Ovary (tissue), 9 donors: ENCODE data around the gene TUBGCP4. TPM values are rescaled to one million over a fixed set of nuclear protein-coding genes. Genes with fewer than 3 reads are reported as not detected.

Source experiments
- DNase-seq, 5 donors: peaks; one replicate each; pipeline ENCODE4 v3.0.0-alpha.2; 2019 to 2020
- H3K27ac ChIP-seq, 2 donors: fragments of 200-600 bp; one replicate each; pipeline versions ENCODE4 v1.5.1 to v1.8.0; 2019 to 2022
- H3K27me3 ChIP-seq: fragments of 200-600 bp; one replicate; pipeline ENCODE4 v1.8.0; 2022
- H3K36me3 ChIP-seq: fragments of 200-600 bp; sonication (generic); one replicate; pipeline ENCODE4 v1.5.1; 2019
- H3K4me1 ChIP-seq: one replicate; pipeline ENCODE4 v1.8.1; 2013; ENCODE audit warnings: mild to moderate bottlenecking, moderate library complexity; ENCODE audit not compliant: insufficient read depth
- H3K4me3 ChIP-seq: fragments of 200-600 bp; sonication (generic); one replicate; pipeline ENCODE4 v1.5.1; 2017
- H3K9me3 ChIP-seq, 2 donors: fragments of 200-600 bp in 1 of 2; sonication (generic) in 1 of 2; one replicate each; pipeline versions ENCODE4 v1.5.1 to v1.8.1; 2013 to 2019; ENCODE audit warnings: mild to moderate bottlenecking in 1 of 2, moderate library complexity in 1 of 2
- EP300 ChIP-seq: sonication (generic); formaldehyde crosslinking; IDR thresholded peaks from one replicate; pipeline ENCODE4 v1.6.1; 2017; ENCODE audit warnings: antibody characterized with exemption
- POLR2A ChIP-seq: fragments of 450-650 bp; IDR thresholded peaks from one replicate; pipeline ENCODE4 v1.6.1; 2017; ENCODE audit warnings: antibody characterized with exemption, mild to moderate bottlenecking, moderate library complexity
- WGBS, 3 donors: extraction: QIAGEN DNeasy Blood & Tissue Kit in 1 of 3; methylation state at CpG; one replicate each; pipeline versions ENCODE4 v1.1.5 to v1.1.7; 2013 to 2017; 5-methylcytosine and 5-hydroxymethylcytosine counted together
- intact Hi-C, 4 donors: fragments of 100-400 bp; cut with DNase I; formaldehyde crosslinking; loops; one replicate each; pipeline versions ENCODE4 v1.11.0 to v1.15.1; 2022 to 2023
- polyA plus RNA-seq, 2 donors: library from polyadenylated mRNA; stranded (reverse); fragments of 200-250 nt in 1 of 2; fragments of 350-450 nt in 1 of 2; fragmentation: Illumina TruSeq in 1 of 2; extraction: RNeasy Lipid Tissue Mini Kit (QIAGEN cat#74804) in 1 of 2; gene quantifications; one replicate each; pipeline ENCODE4 v1.2.3, GENCODE V29; 2013 to 2014
- total RNA-seq, 7 donors: library from RNA; depleted of rRNA in 2 of 7; stranded (reverse); fragments of >200 nt in 2 of 7; fragmentation: NEBNext Ultra II Directional in 3 of 7; extraction: Animal tissue kit (Norgen Biotek cat#: 25700) in 3 of 7; gene quantifications; one replicate each; pipeline versions ENCODE4 v1.1.0 to v1.2.4, GENCODE V29; 2016 to 2023
- TF ChIP-seq, protein P1 (sequence below), 3 donors: fragments of 450-650 bp in 2 of 3; fragments of 200-600 bp in 1 of 3; IDR thresholded peaks; one replicate each; pipeline versions ENCODE4 v1.5.1 to v1.8.0; 2016 to 2022; ENCODE audit warnings: antibody characterized with exemption in 3 of 3, mild to moderate bottlenecking in 1 of 3
- donor health status: DM: no; HTN: no; CAD: no; lungs with moderate emphysema.
- donor health status: DM: no; HTN: no; CAD: no.
- donor health status: Bipolar disorder and iron deficiency.
- donor health status: DM: yes; HTN: yes; CAD: no.
- donor health status: DM: no; HTN: no; CAD: no.
- donor health status: DM: yes; HTN: yes; CAD: no.

TUBGCP4 gene
- total and polyA plus RNA-seq, 9 donors: 5.0 to 17.0 (median 15.4) TPM

DNA sequence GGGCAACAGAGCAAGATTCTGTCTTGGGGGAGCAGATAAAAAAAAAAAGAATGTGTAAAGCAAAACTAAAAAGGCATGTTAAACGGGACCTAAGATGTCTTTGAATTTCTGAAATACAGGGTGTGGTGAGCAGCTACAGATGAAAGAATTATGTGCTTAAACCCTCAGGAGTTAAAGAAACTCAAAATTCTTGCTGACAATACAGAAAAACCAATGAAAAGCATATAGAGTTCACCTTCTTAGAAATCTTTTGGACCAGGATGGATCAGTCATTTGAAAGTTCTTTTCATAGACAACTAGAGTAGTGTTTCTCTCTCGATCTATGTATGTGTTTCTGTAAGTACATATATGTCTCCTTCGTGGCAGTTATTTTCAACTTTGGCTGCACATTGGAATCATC is 31.4 kb downstream of the TUBGCP4 start:
- H3K27ac ChIP-seq: no peak overlapping the region
- DNase-seq: no peak
- no peak for TF ChIP-seq POLR2A
- no peak overlapping the region for H3K4me3 ChIP-seq
- H3K9me3 ChIP-seq: no peaks in the 10 kb centered on the region
- WGBS, 3 donors: 70 to 73% (median 71%) methylated on average over 3 of the region's 3 CpGs
- no peaks in the 10 kb centered on the region for H3K27me3 ChIP-seq
- peaks cover 2% of the 10 kb centered on the region for H3K36me3 ChIP-seq
- intact Hi-C loops: no loop called here
- no peaks in the 10 kb centered on the region for H3K4me1 ChIP-seq

DNA sequence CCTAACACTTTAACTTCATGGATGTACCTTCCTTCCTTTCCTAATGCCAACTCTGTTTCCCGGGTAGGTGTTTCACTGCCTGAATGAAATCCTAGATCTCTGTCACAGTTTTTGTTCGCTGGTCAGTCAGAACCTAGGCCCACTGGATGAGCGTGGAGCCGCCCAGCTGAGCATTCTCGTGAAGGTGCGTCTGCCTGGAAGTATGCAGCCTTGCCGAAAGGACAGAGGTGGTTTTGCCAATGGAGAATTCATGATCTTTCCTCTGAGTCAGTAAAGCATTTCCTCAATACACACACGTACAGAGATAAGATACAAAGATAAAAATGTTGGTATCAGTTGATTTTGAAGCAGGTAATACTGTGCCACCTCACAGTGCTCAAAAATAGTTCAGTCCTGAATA is 32.7 kb downstream of the TUBGCP4 start:
- H3K4me3 ChIP-seq: no peak overlapping the region
- H3K9me3 ChIP-seq: no peaks in the 10 kb centered on the region
- H3K27me3 ChIP-seq: no peaks in the 10 kb centered on the region
- intact Hi-C loops: no loop called here
- no peaks in the 10 kb centered on the region for H3K4me1 ChIP-seq
- 78 to 82% (median 82%) methylated on average over 8 of the region's 8 CpGs for WGBS, 3 donors
- no peak overlapping the region for H3K27ac ChIP-seq
- no peaks in the 10 kb centered on the region for H3K36me3 ChIP-seq
- TF ChIP-seq POLR2A (no peak), EP300 (no peak)
- TF ChIP-seq, protein P1, sequence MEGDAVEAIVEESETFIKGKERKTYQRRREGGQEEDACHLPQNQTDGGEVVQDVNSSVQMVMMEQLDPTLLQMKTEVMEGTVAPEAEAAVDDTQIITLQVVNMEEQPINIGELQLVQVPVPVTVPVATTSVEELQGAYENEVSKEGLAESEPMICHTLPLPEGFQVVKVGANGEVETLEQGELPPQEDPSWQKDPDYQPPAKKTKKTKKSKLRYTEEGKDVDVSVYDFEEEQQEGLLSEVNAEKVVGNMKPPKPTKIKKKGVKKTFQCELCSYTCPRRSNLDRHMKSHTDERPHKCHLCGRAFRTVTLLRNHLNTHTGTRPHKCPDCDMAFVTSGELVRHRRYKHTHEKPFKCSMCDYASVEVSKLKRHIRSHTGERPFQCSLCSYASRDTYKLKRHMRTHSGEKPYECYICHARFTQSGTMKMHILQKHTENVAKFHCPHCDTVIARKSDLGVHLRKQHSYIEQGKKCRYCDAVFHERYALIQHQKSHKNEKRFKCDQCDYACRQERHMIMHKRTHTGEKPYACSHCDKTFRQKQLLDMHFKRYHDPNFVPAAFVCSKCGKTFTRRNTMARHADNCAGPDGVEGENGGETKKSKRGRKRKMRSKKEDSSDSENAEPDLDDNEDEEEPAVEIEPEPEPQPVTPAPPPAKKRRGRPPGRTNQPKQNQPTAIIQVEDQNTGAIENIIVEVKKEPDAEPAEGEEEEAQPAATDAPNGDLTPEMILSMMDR (IDR thresholded peaks at IDR 0.05): no peak
- no peak for DNase-seq

DNA sequence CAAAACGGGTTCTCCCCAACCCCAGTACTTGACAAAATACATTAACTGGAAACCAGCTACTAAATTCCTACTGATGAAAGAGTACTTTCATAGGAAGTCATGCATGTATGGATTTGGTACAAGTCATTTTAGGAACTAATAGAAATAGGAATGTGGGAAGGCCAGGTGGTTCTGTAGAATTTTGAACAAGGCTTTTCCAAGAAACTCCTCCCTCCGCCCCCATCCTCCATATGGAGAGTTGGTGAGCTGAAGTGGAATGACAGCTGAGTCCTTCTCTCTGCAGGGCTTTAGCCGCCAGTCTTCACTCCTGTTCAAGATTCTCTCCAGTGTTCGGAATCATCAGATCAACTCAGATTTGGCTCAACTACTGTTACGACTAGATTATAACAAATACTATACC is 33.2 kb downstream of the TUBGCP4 start:
- TF ChIP-seq EP300: no peak
- TF ChIP-seq POLR2A: no peak
- TF ChIP-seq, protein P1 (IDR thresholded peaks at IDR 0.05): no peak
- H3K36me3 ChIP-seq: no peaks in the 10 kb centered on the region
- no peak overlapping the region for H3K4me3 ChIP-seq
- no peaks in the 10 kb centered on the region for H3K27me3 ChIP-seq
- H3K27ac ChIP-seq: no peak overlapping the region
- 85 to 87% (median 86%) methylated on average over 5 of the region's 5 CpGs for WGBS, 3 donors
- H3K9me3 ChIP-seq: no peaks in the 10 kb centered on the region
- no peaks in the 10 kb centered on the region for H3K4me1 ChIP-seq
- intact Hi-C loops: no loop called here
- DNase-seq: no peak

DNA sequence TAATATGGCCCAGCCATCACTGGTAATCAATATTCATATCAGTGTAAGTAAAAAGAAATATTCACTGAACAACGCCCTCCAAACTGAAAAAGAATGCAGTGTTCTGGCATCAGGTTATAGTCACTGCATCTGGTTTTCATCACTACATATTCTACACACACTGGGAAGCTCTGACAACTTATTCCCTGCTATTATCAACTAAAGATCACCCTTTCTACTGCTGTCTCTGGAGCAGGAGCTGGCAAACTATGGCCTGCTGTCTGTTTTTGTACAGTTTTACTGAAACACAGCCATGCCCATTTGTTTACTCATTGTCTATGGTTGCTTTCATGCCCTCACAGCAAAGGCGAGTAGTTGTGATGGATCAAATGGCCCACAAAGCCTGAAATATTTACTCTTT is 35.3 kb downstream of the TUBGCP4 start:
- intact Hi-C loops: no loop called here
- WGBS, 3 donors: 58 to 60% (median 60%) methylated on average over 2 of the region's 2 CpGs

DNA sequence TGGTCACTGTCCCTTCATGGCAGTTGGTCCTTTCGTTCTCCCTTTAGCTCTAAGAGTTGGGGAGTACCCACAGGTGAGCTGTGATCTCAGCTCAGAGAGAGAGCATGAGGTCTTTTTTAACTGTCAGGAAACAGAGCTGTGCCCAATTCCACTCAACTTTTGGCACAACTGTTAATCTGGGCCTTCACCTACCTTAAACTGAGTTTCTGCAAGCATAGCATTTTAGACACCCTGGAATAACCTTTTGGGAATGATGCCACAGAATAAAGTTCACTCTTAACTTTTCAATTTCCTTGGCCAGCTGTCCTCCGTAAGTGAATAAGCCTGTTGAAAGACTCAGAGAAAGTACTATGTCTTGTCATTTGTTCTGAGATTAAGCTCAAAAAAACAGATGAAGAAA is 35.9 kb downstream of the TUBGCP4 start:
- no peaks in the 10 kb centered on the region for H3K27me3 ChIP-seq
- intact Hi-C loops: no loop called here
- no peak overlapping the region for H3K4me3 ChIP-seq
- H3K4me1 ChIP-seq: no peaks in the 10 kb centered on the region
- no peak overlapping the region for H3K27ac ChIP-seq
- WGBS, 3 donors: 87 to 92% (median 91%) methylated on average over 2 of the region's 2 CpGs
- H3K9me3 ChIP-seq: no peaks in the 10 kb centered on the region
- H3K36me3 ChIP-seq: no peaks in the 10 kb centered on the region
- TF ChIP-seq, protein P1 (IDR thresholded peaks at IDR 0.05): no peak
- TF ChIP-seq EP300: no peak
- no peak for TF ChIP-seq POLR2A
- DNase-seq: no peak

More for the DNA sequence above, 35.3 kb downstream of the TUBGCP4 start:
- no peak overlapping the region for H3K27ac ChIP-seq
- no peak for DNase-seq
- no peaks in the 10 kb centered on the region for H3K4me1 ChIP-seq
- no peak overlapping the region for H3K4me3 ChIP-seq
- TF ChIP-seq POLR2A: no peak
- TF ChIP-seq, protein P1 (IDR thresholded peaks at IDR 0.05): no peak
- TF ChIP-seq EP300: no peak
- H3K9me3 ChIP-seq: no peaks in the 10 kb centered on the region
- H3K36me3 ChIP-seq: no peaks in the 10 kb centered on the region
- no peaks in the 10 kb centered on the region for H3K27me3 ChIP-seq
